ENCODE results near the gene OXCT2.

Gene OXCT2

GRCh38 chr1:39732730-39733129 is 38.4 kb downstream of the OXCT2 start:
- peak; percentile 4 for DNase-seq

GRCh38 chr1:39729842-39730241 is 41.3 kb downstream of the OXCT2 start:
- no peak for DNase-seq

- peak; percentile 26 for DNase-seq
These were observed 42.1 kb downstream of the OXCT2 start for GRCh38 chr1:39729030-39729429.

- no peak for DNase-seq
These were observed 43.2 kb downstream of the OXCT2 start for GRCh38 chr1:39727932-39728317.

GRCh38 chr1:39727221-39727931 is 43.8 kb downstream of the OXCT2 start:
- DNase-seq: peak; percentile 46

- DNase-seq: no peak
These were observed 44.5 kb downstream of the OXCT2 start for GRCh38 chr1:39726600-39726999.

GRCh38 chr1:39722495-39722894 is 48.7 kb downstream of the OXCT2 start:
- peak; percentile 32 for DNase-seq

- DNase-seq: peak; percentile 7
These were observed 49.5 kb downstream of the OXCT2 start for GRCh38 chr1:39721664-39722063.

GRCh38 chr1:39720094-39720999 is 50.8 kb downstream of the OXCT2 start:
- peak; percentile 59 for DNase-seq
